ENCODE results near the gene NKAIN4.
"Not testable (repeated sequence)": the region's sequence is repeated elsewhere in the genome, so short reads cannot be mapped to it uniquely, and the experiment has no call there.

Gene NKAIN4

GRCh38 chr20:63258781-63259180 lies 4.5 kb upstream of the NKAIN4 start:
- WGBS, 2 experiments = 89 to 90% methylated on average over 8 of the region's 8 CpGs
- H3K27ac ChIP-seq (ENCODE audit: insufficient read depth, low read depth, low read length, poor library complexity, severe bottlenecking) = no peak overlapping the region
- H3K36me3 ChIP-seq (ENCODE audit: control insufficient read depth, insufficient read depth, low read length) = no peaks in the 10 kb centered on the region
- no peak overlapping the region for H3K4me3 ChIP-seq (ENCODE audit: insufficient read depth, low read depth, low read length)
- H3K9me3 ChIP-seq (ENCODE audit: control insufficient read depth, low read length) = no peaks in the 10 kb centered on the region
- peaks cover 15% of the 10 kb centered on the region for H3K27me3 ChIP-seq (ENCODE audit: control insufficient read depth, insufficient read depth, low read length, poor library complexity, severe bottlenecking)
- H3K4me1 ChIP-seq (ENCODE audit: control insufficient read depth, insufficient read depth, low read length) = peaks cover 21% of the 10 kb centered on the region

DNA sequence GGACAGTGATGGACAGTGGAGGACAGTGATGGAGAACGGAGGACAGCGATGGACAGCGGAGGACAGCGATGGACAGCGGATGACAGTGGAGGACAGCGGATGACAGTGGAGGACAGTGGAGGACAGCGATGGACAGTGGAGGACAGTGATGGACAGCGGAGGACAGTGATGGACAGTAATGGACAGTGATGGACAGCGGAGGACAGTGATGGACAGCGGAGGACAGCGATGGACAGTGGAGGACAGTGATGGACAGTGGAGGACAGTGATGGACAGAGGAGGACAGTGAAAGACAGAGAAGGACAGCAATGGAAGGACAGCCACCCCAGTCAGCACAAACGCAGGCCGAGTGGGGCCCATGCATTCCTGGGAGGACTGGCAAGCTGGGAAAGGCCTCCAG lies 3.4 kb upstream of the NKAIN4 start:
- Histone ChIP-seq H3K27me3 (ENCODE audit: control insufficient read depth, insufficient read depth, low read length, poor library complexity, severe bottlenecking) (peaks cover 26% of the 10 kb centered on the region), H3K4me3 (ENCODE audit: insufficient read depth, low read depth, low read length) (no peak overlapping the region), H3K4me1 (ENCODE audit: control insufficient read depth, insufficient read depth, low read length) (peaks cover 26% of the 10 kb centered on the region), H3K9me3 (ENCODE audit: control insufficient read depth, low read length) (no peaks in the 10 kb centered on the region), H3K27ac (ENCODE audit: insufficient read depth, low read depth, low read length, poor library complexity, severe bottlenecking) (no peak overlapping the region), H3K36me3 (ENCODE audit: control insufficient read depth, insufficient read depth, low read length) (no peaks in the 10 kb centered on the region)
- WGBS, 2 experiments = 95% methylated on average over 13 of the region's 13 CpGs

- Histone ChIP-seq H3K4me1 (ENCODE audit: control insufficient read depth, insufficient read depth, low read length) (peaks cover 32% of the 10 kb centered on the region), H3K27me3 (ENCODE audit: control insufficient read depth, insufficient read depth, low read length, poor library complexity, severe bottlenecking) (peaks cover 27% of the 10 kb centered on the region), H3K36me3 (ENCODE audit: control insufficient read depth, insufficient read depth, low read length) (no peaks in the 10 kb centered on the region), H3K4me3 (ENCODE audit: insufficient read depth, low read depth, low read length) (no peak overlapping the region), H3K27ac (ENCODE audit: insufficient read depth, low read depth, low read length, poor library complexity, severe bottlenecking) (no peak overlapping the region), H3K9me3 (ENCODE audit: control insufficient read depth, low read length) (no peaks in the 10 kb centered on the region)
- WGBS, 2 experiments = 95 to 98% methylated on average over 4 of the region's 4 CpGs
These were observed 2.7 kb upstream of the NKAIN4 start for GRCh38 chr20:63256954-63257353.

DNA sequence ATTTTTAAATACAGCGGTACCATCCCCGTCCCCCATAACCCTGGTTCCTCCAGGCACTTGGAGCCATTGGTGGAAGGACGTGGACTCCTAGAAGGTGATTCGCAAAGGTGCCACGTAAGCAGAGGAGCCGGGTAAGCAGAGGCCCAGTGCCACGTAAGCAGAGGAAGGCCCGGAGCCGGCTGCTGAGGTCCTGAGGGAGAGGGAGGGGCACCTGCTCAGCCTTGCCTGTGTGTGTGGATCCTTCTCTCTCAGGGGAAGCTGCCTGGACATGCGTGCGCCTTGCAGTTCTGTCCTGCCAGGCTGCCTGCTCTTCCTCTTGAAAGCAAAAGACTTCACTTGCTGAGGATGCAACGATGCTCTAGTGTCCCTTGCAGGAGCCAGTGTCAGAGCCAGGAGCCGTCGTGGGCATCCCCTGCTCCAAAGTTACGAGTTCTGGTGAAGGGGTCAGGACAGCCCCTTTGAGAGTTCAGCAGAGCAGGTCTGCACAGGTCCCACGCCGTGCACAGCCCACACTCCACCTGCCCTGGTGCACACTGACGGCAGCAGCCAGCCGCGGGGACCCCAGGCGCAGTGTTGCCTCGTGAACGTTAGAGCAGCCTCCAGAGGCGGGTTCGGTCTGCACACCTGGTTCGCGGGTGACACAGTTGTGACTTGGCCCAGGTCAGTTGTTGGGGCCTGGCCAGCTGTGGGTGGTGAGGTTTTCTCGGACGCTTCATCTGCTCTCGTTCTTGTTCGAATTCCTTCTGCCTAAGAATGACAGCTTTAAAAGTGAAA lies 1.9 kb upstream of the NKAIN4 start:
- Histone ChIP-seq H3K4me3 (ENCODE audit: insufficient read depth, low read depth, low read length) (no peak overlapping the region), H3K36me3 (ENCODE audit: control insufficient read depth, insufficient read depth, low read length) (no peaks in the 10 kb centered on the region), H3K9me3 (ENCODE audit: control insufficient read depth, low read length) (no peaks in the 10 kb centered on the region), H3K27ac (ENCODE audit: insufficient read depth, low read depth, low read length, poor library complexity, severe bottlenecking) (no peak overlapping the region), H3K27me3 (ENCODE audit: control insufficient read depth, insufficient read depth, low read length, poor library complexity, severe bottlenecking) (peaks cover 27% of the 10 kb centered on the region), H3K4me1 (ENCODE audit: control insufficient read depth, insufficient read depth, low read length) (peaks cover 25% of the 10 kb centered on the region)
- 82 to 84% methylated on average over 31 of the region's 31 CpGs for WGBS, 2 experiments

- no peaks in the 10 kb centered on the region for H3K9me3 ChIP-seq (ENCODE audit: control insufficient read depth, low read length)
- H3K4me1 ChIP-seq (ENCODE audit: control insufficient read depth, insufficient read depth, low read length) = peaks cover 18% of the 10 kb centered on the region
- peak overlapping the region; percentile 43 for H3K4me3 ChIP-seq (ENCODE audit: insufficient read depth, low read depth, low read length)
- H3K27me3 ChIP-seq (ENCODE audit: control insufficient read depth, insufficient read depth, low read length, poor library complexity, severe bottlenecking) = peaks cover 27% of the 10 kb centered on the region
- no peak overlapping the region for H3K27ac ChIP-seq (ENCODE audit: insufficient read depth, low read depth, low read length, poor library complexity, severe bottlenecking)
- WGBS, 2 experiments = 5% methylated on average over 56 of the region's 56 CpGs
- no peaks in the 10 kb centered on the region for H3K36me3 ChIP-seq (ENCODE audit: control insufficient read depth, insufficient read depth, low read length)
These were observed 532 bp upstream of the NKAIN4 start for GRCh38 chr20:63254606-63255384.

DNA sequence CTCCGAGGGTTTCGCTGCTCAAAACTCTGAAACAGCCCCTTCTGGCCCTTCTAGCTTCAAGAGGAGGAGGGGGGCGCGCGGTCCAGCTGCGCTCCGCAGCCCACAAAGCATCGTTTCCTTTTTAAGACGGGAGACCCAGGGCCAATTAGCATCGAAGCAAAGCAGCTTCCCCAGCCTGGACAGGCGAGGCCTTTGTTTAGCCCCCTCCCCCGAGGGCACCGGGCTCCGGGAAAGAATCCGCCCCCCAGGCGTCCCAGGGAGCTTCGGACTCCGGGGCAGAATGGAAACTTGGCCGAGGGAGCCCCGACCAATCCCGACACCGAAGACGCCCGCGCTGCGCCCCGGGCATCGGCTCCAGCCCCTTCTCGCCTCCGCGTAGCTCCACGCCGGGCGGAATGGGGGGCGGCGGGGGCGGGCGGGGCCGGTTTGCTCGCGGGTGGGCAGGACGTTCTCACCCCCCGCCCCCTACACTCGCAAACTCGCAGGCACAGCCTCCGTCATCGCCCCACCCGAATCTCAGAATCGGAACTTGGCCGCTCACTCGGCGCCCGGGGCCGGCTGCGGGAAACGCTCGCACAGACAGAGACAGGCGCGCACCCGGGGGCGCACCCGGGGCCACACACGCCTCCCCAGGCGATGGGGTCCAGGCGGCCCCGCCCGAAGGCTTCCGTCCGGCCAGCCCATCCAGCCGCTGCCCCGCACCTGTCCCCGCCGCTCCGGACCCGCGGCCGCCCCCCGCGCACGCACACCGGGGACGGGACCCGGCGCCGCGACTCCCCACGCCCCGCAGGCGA lies 628 bp downstream of the NKAIN4 start:
- no peak overlapping the region for H3K27ac ChIP-seq (ENCODE audit: insufficient read depth, low read depth, low read length, poor library complexity, severe bottlenecking)

DNA sequence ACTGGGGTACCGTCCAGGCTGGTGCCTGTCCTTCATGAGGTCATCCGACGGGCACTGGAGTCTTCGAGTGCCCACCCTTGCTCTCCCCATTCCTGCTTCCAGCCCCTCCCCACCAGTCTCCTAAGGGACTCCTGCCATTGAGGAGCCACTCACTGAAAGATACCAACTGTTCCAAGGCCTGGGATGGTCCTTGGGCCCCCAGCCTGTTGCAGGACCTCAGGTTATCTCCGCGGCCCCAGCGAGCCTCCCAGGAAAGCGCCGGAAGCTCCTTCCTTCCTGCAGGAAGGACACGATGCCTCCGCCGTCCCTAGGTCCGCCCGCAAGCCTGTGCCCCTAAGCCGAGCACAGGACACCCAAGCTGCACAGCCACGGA lies 1.2 kb downstream of the NKAIN4 start:
- Histone ChIP-seq H3K4me3 (ENCODE audit: insufficient read depth, low read depth, low read length) (peak overlapping the region; percentile 43), H3K27me3 (ENCODE audit: control insufficient read depth, insufficient read depth, low read length, poor library complexity, severe bottlenecking) (peaks cover 27% of the 10 kb centered on the region), H3K36me3 (ENCODE audit: control insufficient read depth, insufficient read depth, low read length) (no peaks in the 10 kb centered on the region), H3K27ac (ENCODE audit: insufficient read depth, low read depth, low read length, poor library complexity, severe bottlenecking) (no peak overlapping the region), H3K9me3 (ENCODE audit: control insufficient read depth, low read length) (no peaks in the 10 kb centered on the region), H3K4me1 (ENCODE audit: control insufficient read depth, insufficient read depth, low read length) (peaks cover 24% of the 10 kb centered on the region)
- WGBS, 2 experiments = 17% methylated on average over 16 of the region's 16 CpGs

More for the DNA sequence above, 628 bp downstream of the NKAIN4 start:
- peaks cover 19% of the 10 kb centered on the region for H3K4me1 ChIP-seq (ENCODE audit: control insufficient read depth, insufficient read depth, low read length)
- H3K4me3 ChIP-seq (ENCODE audit: insufficient read depth, low read depth, low read length) = peak overlapping the region; percentile 43
- H3K9me3 ChIP-seq (ENCODE audit: control insufficient read depth, low read length) = no peaks in the 10 kb centered on the region
- no peaks in the 10 kb centered on the region for H3K36me3 ChIP-seq (ENCODE audit: control insufficient read depth, insufficient read depth, low read length)
- 0% methylated on average over 89 of the region's 89 CpGs for WGBS, 2 experiments
- peaks cover 27% of the 10 kb centered on the region for H3K27me3 ChIP-seq (ENCODE audit: control insufficient read depth, insufficient read depth, low read length, poor library complexity, severe bottlenecking)

GRCh38 chr20:63252284-63252711 lies 2.0 kb downstream of the NKAIN4 start:
- Histone ChIP-seq H3K4me3 (ENCODE audit: insufficient read depth, low read depth, low read length) (no peak overlapping the region), H3K4me1 (ENCODE audit: control insufficient read depth, insufficient read depth, low read length) (peaks cover 32% of the 10 kb centered on the region), H3K36me3 (ENCODE audit: control insufficient read depth, insufficient read depth, low read length) (no peaks in the 10 kb centered on the region), H3K27me3 (ENCODE audit: control insufficient read depth, insufficient read depth, low read length, poor library complexity, severe bottlenecking) (peaks cover 27% of the 10 kb centered on the region), H3K9me3 (ENCODE audit: control insufficient read depth, low read length) (no peaks in the 10 kb centered on the region), H3K27ac (ENCODE audit: insufficient read depth, low read depth, low read length, poor library complexity, severe bottlenecking) (peak overlapping the region; percentile 19)
- WGBS, 2 experiments = 25 to 29% methylated on average over 8 of the region's 8 CpGs

DNA sequence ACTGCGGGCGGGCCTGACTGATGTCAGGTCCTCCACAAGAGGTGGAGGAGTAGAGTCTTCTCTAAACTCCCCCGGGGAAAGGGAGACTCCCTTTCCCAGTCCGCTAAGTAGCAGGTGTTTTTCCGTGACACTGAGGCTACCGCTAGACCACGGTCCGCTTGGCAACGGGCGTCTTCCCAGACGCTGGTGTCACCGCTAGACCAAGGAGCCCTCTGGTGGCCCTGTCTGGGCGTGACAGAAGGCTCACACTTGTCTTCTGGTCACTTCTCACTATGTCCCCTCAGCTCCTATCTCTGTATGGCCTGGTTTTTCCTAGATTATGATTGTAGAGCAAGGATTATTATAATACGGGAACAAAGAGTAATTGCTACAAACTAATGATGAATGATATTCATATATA lies 2.9 kb downstream of the NKAIN4 start:
- H3K36me3 ChIP-seq (ENCODE audit: control insufficient read depth, insufficient read depth, low read length); H3K9me3 ChIP-seq (ENCODE audit: control insufficient read depth, low read length); H3K27ac ChIP-seq (ENCODE audit: insufficient read depth, low read depth, low read length, poor library complexity, severe bottlenecking); H3K4me3 ChIP-seq (ENCODE audit: insufficient read depth, low read depth, low read length): not testable (repeated sequence)
- Histone ChIP-seq H3K27me3 (ENCODE audit: control insufficient read depth, insufficient read depth, low read length, poor library complexity, severe bottlenecking) (peaks cover 27% of the 10 kb centered on the region), H3K4me1 (ENCODE audit: control insufficient read depth, insufficient read depth, low read length) (peaks cover 34% of the 10 kb centered on the region)
- 40 to 52% methylated on average over 12 to 13 of the region's 14 CpGs for WGBS, 2 experiments

DNA sequence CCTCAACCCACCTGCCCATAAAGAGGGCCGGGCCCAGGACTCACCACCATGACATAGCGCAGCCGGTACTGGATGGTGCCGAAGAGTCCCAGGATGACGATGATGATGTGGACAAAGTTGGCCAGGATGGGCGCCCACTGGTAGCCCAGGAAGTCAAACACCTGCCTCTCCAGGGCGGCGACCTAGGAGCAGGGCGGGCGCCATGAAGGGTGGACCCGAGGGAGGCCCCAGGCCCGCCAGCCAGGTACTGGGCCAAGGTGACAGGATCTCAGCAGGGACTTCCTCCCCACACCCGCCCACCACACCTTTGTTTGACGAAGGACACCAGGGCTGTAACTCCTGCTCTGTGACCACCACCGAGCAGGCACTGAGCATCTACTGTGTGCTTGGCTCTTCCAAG lies 4.4 kb downstream of the NKAIN4 start:
- 94 to 96% methylated on average over 15 of the region's 15 CpGs for WGBS, 2 experiments
- H3K4me1 ChIP-seq (ENCODE audit: control insufficient read depth, insufficient read depth, low read length) = peaks cover 32% of the 10 kb centered on the region
- no peak overlapping the region for H3K27ac ChIP-seq (ENCODE audit: insufficient read depth, low read depth, low read length, poor library complexity, severe bottlenecking)
- H3K4me3 ChIP-seq (ENCODE audit: insufficient read depth, low read depth, low read length) = no peak overlapping the region
- peaks cover 23% of the 10 kb centered on the region for H3K27me3 ChIP-seq (ENCODE audit: control insufficient read depth, insufficient read depth, low read length, poor library complexity, severe bottlenecking)
- H3K9me3 ChIP-seq (ENCODE audit: control insufficient read depth, low read length) = no peaks in the 10 kb centered on the region
- H3K36me3 ChIP-seq (ENCODE audit: control insufficient read depth, insufficient read depth, low read length) = no peaks in the 10 kb centered on the region

Data from ectodermal cell (in vitro differentiated cells).